Epithelial cell of esophagus (primary cell): ENCODE measurements around the gene AP2A1.

ENCODE experiments used
- DNase-seq: peaks from one replicate; pipeline ENCODE4 v3.0.0; 2010; ENCODE audit warnings: low read depth
- H3K4me3 ChIP-seq: 2 replicates; pipeline ENCODE4 v1.5.1; 2011; ENCODE audit warnings: mild to moderate bottlenecking, low read length, control low read depth
- CTCF ChIP-seq: IDR thresholded peaks from 2 replicates; pipeline ENCODE4 v1.5.1; 2011; ENCODE audit warnings: low read depth, mild to moderate bottlenecking, low read length, control low read depth, inconsistent platforms; ENCODE audit not compliant: insufficient read depth; ENCODE audit errors: missing control alignments

Gene AP2A1

GRCh38 chr19:49820125-49820524 lies 53.3 kb downstream of the AP2A1 start:
- H3K4me3 ChIP-seq = no peak overlapping the region
- no peak for DNase-seq
- TF ChIP-seq CTCF = no peak

- H3K4me3 ChIP-seq = no peak overlapping the region
- no peak for TF ChIP-seq CTCF
- no peak for DNase-seq
Observed at GRCh38 chr19:49823472-49823871, 56.7 kb downstream of the AP2A1 start.

GRCh38 chr19:49824662-49825061 lies 57.9 kb downstream of the AP2A1 start:
- no peak overlapping the region for H3K4me3 ChIP-seq
- TF ChIP-seq CTCF = no peak
- DNase-seq = no peak

GRCh38 chr19:49827034-49827433 lies 60.2 kb downstream of the AP2A1 start:
- no peak for DNase-seq
- no peak overlapping the region for H3K4me3 ChIP-seq
- TF ChIP-seq CTCF = no peak

GRCh38 chr19:49829200-49829599 lies 62.4 kb downstream of the AP2A1 start:
- TF ChIP-seq CTCF = no peak
- H3K4me3 ChIP-seq = no peak overlapping the region
- no peak for DNase-seq

GRCh38 chr19:49829721-49830120 lies 62.9 kb downstream of the AP2A1 start:
- no peak for DNase-seq
- no peak overlapping the region for H3K4me3 ChIP-seq
- no peak for TF ChIP-seq CTCF

- no peak overlapping the region for H3K4me3 ChIP-seq
- DNase-seq = no peak
- no peak for TF ChIP-seq CTCF
Observed at GRCh38 chr19:49830766-49831165, 64.0 kb downstream of the AP2A1 start.
